Upper lobe of left lung (tissue), 6 donors: Measurements from ENCODE around the gene CD248. TPM values are rescaled to one million over a fixed set of nuclear protein-coding genes. Genes with fewer than 3 reads are reported as not detected.

ENCODE experiments used
- ATAC-seq, 2 donors: fragments of 200-7000 bp; cut with Tn5 transposase; one replicate each; pipeline ENCODE4 v1.9.1; 2022; ENCODE audit warnings: mild to moderate bottlenecking in 2 of 2, moderate library complexity in 2 of 2; ENCODE audit not compliant: low FRiP score in 2 of 2
- DNase-seq, 2 donors: peaks; one replicate each; pipeline ENCODE4 v3.0.0-alpha.2; 2019 to 2020
- H3K27ac ChIP-seq, 4 donors: fragments of 200-600 bp; sonication (generic); one replicate each; pipeline ENCODE4 v1.5.1; 2016 to 2019
- H3K27me3 ChIP-seq, 4 donors: fragments of 200-600 bp; sonication (generic); one replicate each; pipeline ENCODE4 v1.5.1; 2017 to 2019
- H3K36me3 ChIP-seq, 4 donors: fragments of 200-600 bp; sonication (generic); one replicate each; pipeline ENCODE4 v1.5.1; 2016 to 2019
- H3K4me1 ChIP-seq, 4 donors: fragments of 200-600 bp; sonication (generic); one replicate each; pipeline ENCODE4 v1.5.1; 2018 to 2019
- H3K4me3 ChIP-seq, 4 donors: fragments of 200-600 bp; sonication (generic); one replicate each; pipeline ENCODE4 v1.5.1; 2017 to 2019; ENCODE audit warnings: mild to moderate bottlenecking in 2 of 4, moderate library complexity in 1 of 4
- H3K9me3 ChIP-seq, 4 donors: fragments of 200-600 bp; sonication (generic); one replicate each; pipeline ENCODE4 v1.5.1; 2018 to 2019
- CTCF ChIP-seq, 6 experiments: fragments of 450-650 bp in 4 of 6; fragments of 200-600 bp in 2 of 6; sonication (generic) in 2 of 6; IDR thresholded peaks; one replicate each; pipeline ENCODE4 v1.5.1; 2016 to 2019; ENCODE audit warnings: antibody characterized with exemption in 6 of 6
- EP300 ChIP-seq, 4 donors: sonication (generic); formaldehyde crosslinking; IDR thresholded peaks; one replicate each; pipeline ENCODE4 v1.5.1; 2017; ENCODE audit warnings: antibody characterized with exemption in 4 of 4, control low read depth in 2 of 4
- POLR2A ChIP-seq, 4 donors: fragments of 450-650 bp; IDR thresholded peaks; one replicate each; pipeline ENCODE4 v1.5.1; 2016 to 2017; ENCODE audit warnings: antibody characterized with exemption in 4 of 4, mild to moderate bottlenecking in 2 of 4
- POLR2AphosphoS5 ChIP-seq, 2 donors: sonication (generic); formaldehyde crosslinking; IDR thresholded peaks; one replicate each; pipeline ENCODE4 v1.5.1; 2017; ENCODE audit warnings: antibody characterized with exemption in 2 of 2
- WGBS, 2 donors: methylation state at CpG; one replicate each; pipeline ENCODE4 v1.1.5; 2017 to 2018; 5-methylcytosine and 5-hydroxymethylcytosine counted together
- total RNA-seq, 6 donors: library from RNA; depleted of rRNA in 4 of 6; stranded (reverse); fragments of >200 nt in 4 of 6; gene quantifications; one replicate each; pipeline versions ENCODE4 v1.1.0 to v1.2.1, GENCODE V29; 2016 to 2021
- donor health status: DM: no; HTN: no; CAD: no; lungs with moderate emphysema.
- donor health status: DM: no; HTN: yes; CAD: no; lungs with severe emphysema.

The CD248 gene
- total RNA-seq, 6 donors from 2014 or later = 0.59 to 85.6 (median 6.5) TPM

- H3K27me3 ChIP-seq = no peaks in the 10 kb centered on the region
- peaks cover 0 to 26% (median 9%) of the 10 kb centered on the region in 4 donors for H3K36me3 ChIP-seq
- ATAC-seq = no peak
- TF ChIP-seq EP300 (IDR thresholded peaks at IDR 0.05) (no peak), CTCF (IDR thresholded peaks at IDR 0.05) (no peak), POLR2A (IDR thresholded peaks at IDR 0.05) (no peak), POLR2AphosphoS5 (IDR thresholded peaks at IDR 0.05) (no peak)
- no peak overlapping the region for H3K4me3 ChIP-seq
- peaks cover 19 to 34% (median 24%) of the 10 kb centered on the region in 4 donors for H3K4me1 ChIP-seq
- no peak overlapping the region for H3K27ac ChIP-seq
- DNase-seq = peak in 1 of 2 donors; percentile 59
- WGBS, 2 donors = 88 to 96% methylated on average over 16 of the region's 16 CpGs
- no peaks in the 10 kb centered on the region for H3K9me3 ChIP-seq
Measured at GRCh38 chr11:66284526-66285078, 32.2 kb downstream of the CD248 start.

DNA sequence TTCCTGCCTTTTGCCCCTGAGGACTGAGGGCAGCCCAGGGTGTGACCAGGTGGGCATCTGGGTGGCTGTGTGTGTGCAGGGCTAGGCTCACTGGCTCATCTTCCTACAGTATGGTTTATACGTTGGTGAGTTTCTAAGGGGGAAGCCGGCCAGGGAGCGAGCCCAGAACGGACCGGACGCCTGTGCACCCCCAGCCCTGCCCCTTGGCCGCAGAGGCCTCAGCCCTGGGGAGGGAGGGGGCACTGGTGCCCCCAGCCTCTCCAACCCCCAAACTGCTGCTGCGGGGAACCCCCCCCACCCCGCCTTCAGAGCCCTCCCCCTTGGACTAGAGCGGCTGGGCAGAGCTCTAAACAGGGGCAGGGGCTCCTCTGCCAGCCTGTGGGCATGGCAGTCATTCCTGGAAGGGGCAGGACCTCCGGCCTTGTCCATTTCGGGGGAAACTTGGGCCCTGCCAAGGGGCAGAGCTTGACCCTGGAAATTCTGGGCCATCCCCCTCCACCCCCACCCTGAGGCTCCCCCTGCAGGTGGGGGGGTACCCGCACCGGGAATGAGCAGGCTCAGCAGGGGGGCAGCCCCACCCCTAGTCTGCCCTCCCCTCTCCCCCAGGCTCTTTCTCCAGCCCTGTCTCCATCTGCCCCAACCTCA lies 33.3 kb downstream of the CD248 start:
- Histone ChIP-seq H3K4me3 (no peak overlapping the region), H3K4me1 (peaks cover 20 to 32% (median 23%) of the 10 kb centered on the region in 4 donors), H3K27me3 (no peaks in the 10 kb centered on the region), H3K27ac (no peak overlapping the region), H3K9me3 (no peaks in the 10 kb centered on the region), H3K36me3 (peaks cover 0 to 26% (median 9%) of the 10 kb centered on the region in 4 donors)
- no peak for TF ChIP-seq POLR2AphosphoS5 (IDR thresholded peaks at IDR 0.05)
- no peak for TF ChIP-seq EP300 (IDR thresholded peaks at IDR 0.05)
- no peak for TF ChIP-seq POLR2A (IDR thresholded peaks at IDR 0.05)
- no peak for TF ChIP-seq CTCF (IDR thresholded peaks at IDR 0.05)
- 77 to 80% methylated on average over 2 to 11 of the region's 14 CpGs for WGBS, 2 donors
- DNase-seq = peak in 1 of 2 donors; percentile 50
- ATAC-seq = no peak

- H3K36me3 ChIP-seq = peaks cover 0 to 26% (median 9%) of the 10 kb centered on the region in 4 donors
- H3K4me1 ChIP-seq = peaks cover 20 to 32% (median 21%) of the 10 kb centered on the region in 4 donors
- DNase-seq = peak; percentile 99 to 100
- ATAC-seq = peak; percentile 94 to 95
- peak overlapping the region in 1 of 4 donors; percentile 1 for H3K27ac ChIP-seq
- H3K4me3 ChIP-seq = no peak overlapping the region
- no peak for TF ChIP-seq EP300 (IDR thresholded peaks at IDR 0.05)
- TF ChIP-seq POLR2A (IDR thresholded peaks at IDR 0.05) = peak in 1 of 4 donors; percentile 21
- TF ChIP-seq CTCF (IDR thresholded peaks at IDR 0.05) = peak; percentile 97 to 99 (median 99)
- TF ChIP-seq POLR2AphosphoS5 (IDR thresholded peaks at IDR 0.05) = peak; percentile 8 to 50
- H3K9me3 ChIP-seq = no peaks in the 10 kb centered on the region
- H3K27me3 ChIP-seq = no peaks in the 10 kb centered on the region
- 20 to 62% methylated on average over 7 to 26 of the region's 35 CpGs for WGBS, 2 donors
Measured at GRCh38 chr11:66282468-66283455, 34.1 kb downstream of the CD248 start.

DNA sequence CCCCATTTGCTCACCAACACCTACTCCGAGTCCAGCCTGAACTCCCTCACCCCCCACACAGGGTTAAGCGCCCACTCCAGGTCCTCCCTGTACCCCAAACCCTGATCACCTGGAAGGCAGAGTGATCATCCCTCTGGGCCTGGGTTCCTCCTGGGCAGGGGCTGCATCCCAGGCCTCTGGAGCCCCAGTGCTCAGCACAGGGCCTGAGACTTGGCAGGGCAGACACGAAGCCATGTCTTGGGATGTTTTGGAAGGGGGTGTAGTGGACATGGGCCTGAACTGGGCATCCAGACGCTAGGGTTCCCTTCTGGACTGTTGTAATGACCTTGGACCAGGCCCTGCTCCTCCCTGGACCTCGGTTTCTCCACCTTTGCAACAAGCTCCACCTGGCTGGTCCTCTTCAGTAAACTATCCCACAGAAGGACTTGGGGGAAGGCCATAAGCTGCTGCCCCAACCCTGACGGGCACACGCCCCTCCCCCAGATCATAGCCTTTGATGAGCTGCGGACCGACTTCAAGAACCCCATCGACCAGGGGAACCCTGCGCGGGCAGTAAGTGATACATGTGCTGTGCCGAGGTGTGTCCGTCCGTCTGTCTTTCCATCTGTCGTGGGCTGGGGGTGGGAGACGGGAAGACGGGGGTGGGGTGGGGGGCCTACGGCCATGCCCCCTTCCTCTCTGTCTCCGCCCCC lies 34.9 kb downstream of the CD248 start:
- 31 to 74% methylated on average over 5 to 17 of the region's 20 CpGs for WGBS, 2 donors
- no peak for TF ChIP-seq EP300 (IDR thresholded peaks at IDR 0.05)
- TF ChIP-seq CTCF (IDR thresholded peaks at IDR 0.05) = no peak
- TF ChIP-seq POLR2A (IDR thresholded peaks at IDR 0.05) = no peak
- TF ChIP-seq POLR2AphosphoS5 (IDR thresholded peaks at IDR 0.05) = no peak
- Histone ChIP-seq H3K4me1 (peaks cover 20 to 32% (median 20%) of the 10 kb centered on the region in 4 donors), H3K4me3 (no peak overlapping the region), H3K27me3 (no peaks in the 10 kb centered on the region), H3K27ac (no peak overlapping the region), H3K9me3 (no peaks in the 10 kb centered on the region), H3K36me3 (peaks cover 0 to 29% (median 11%) of the 10 kb centered on the region in 4 donors)
- DNase-seq (no peak), ATAC-seq (no peak)
